ENCODE data around the gene CCRL2.
A peak's percentile ranks its signal among the peaks of the same experiment; 100 is the strongest.
"Not testable (repeated sequence)": the region's sequence is repeated elsewhere in the genome, so short reads cannot be mapped to it uniquely, and the experiment has no call there.

The CCRL2 gene

GRCh38 chr3:46380471-46381221 is 26.4 kb upstream of the CCRL2 start:
- DNase-seq = peak; percentile 68

- DNase-seq = no peak
Observed at GRCh38 chr3:46381625-46382024, 25.4 kb upstream of the CCRL2 start.

GRCh38 chr3:46383211-46383950 is 23.7 kb upstream of the CCRL2 start:
- DNase-seq = no peak

GRCh38 chr3:46383951-46384330 is 23.1 kb upstream of the CCRL2 start:
- DNase-seq = no peak

GRCh38 chr3:46386205-46386604 is 20.9 kb upstream of the CCRL2 start:
- peak; percentile 85 for DNase-seq

GRCh38 chr3:46388847-46389246 is 18.2 kb upstream of the CCRL2 start:
- DNase-seq = not testable (repeated sequence)

- no peak for DNase-seq
Observed at GRCh38 chr3:46389306-46389705, 17.8 kb upstream of the CCRL2 start.

- DNase-seq = not testable (repeated sequence)
Observed at GRCh38 chr3:46391526-46391925, 15.5 kb upstream of the CCRL2 start.

- DNase-seq = no peak
Observed at GRCh38 chr3:46393011-46393410, 14.0 kb upstream of the CCRL2 start.

- DNase-seq = peak; percentile 38
Observed at GRCh38 chr3:46393554-46394434, 13.3 kb upstream of the CCRL2 start.

- DNase-seq = peak; percentile 50
Observed at GRCh38 chr3:46395210-46395661, 11.8 kb upstream of the CCRL2 start.

GRCh38 chr3:46395766-46396530 is 11.1 kb upstream of the CCRL2 start:
- DNase-seq = peak; percentile 47

GRCh38 chr3:46397111-46397510 is 9.9 kb upstream of the CCRL2 start:
- DNase-seq = no peak

- no peak for DNase-seq
Observed at GRCh38 chr3:46398186-46398955, 8.7 kb upstream of the CCRL2 start.

- no peak for DNase-seq
Observed at GRCh38 chr3:46399098-46399497, 8.0 kb upstream of the CCRL2 start.

GRCh38 chr3:46399557-46399956 is 7.5 kb upstream of the CCRL2 start:
- peak; percentile 56 for DNase-seq

- DNase-seq = peak; percentile 81
Observed at GRCh38 chr3:46400000-46400734, 6.9 kb upstream of the CCRL2 start.

- no peak for DNase-seq
Observed at GRCh38 chr3:46400846-46401245, 6.2 kb upstream of the CCRL2 start.

GRCh38 chr3:46401579-46401978 is 5.5 kb upstream of the CCRL2 start:
- no peak for DNase-seq

GRCh38 chr3:46402902-46403301 is 4.2 kb upstream of the CCRL2 start:
- not testable (repeated sequence) for DNase-seq

All from OCI-M1 (cell line).